ENCODE results near the gene PRIM2. TPM values are rescaled to one million over a fixed set of nuclear protein-coding genes. Genes with fewer than 3 reads are reported as not detected.
"Not testable (repeated sequence)": the region's sequence is repeated elsewhere in the genome, so short reads cannot be mapped to it uniquely, and the experiment has no call there.

PRIM2 gene
- polyA plus RNA-seq, 1 donor from 2014 or later, result 10.0 TPM

- Histone ChIP-seq H3K4me2 (ENCODE audit: low read length) (no peak overlapping the region), H2AFZ (ENCODE audit: low read depth, low read length) (no peak overlapping the region), H3K9me2 (ENCODE audit: insufficient read depth, low read length) (no peaks in the 10 kb centered on the region), H3K9ac (ENCODE audit: low read length) (no peak overlapping the region), H3K27me3 (ENCODE audit: insufficient read depth, low read depth, low read length) (no peaks in the 10 kb centered on the region), H3K79me2 (replicated peaks; ENCODE audit: insufficient read depth, low read length) (no peaks in the 10 kb centered on the region), H3K36me3 (ENCODE audit: insufficient read depth, low read length) (no peaks in the 10 kb centered on the region), H3F3A (ENCODE audit: insufficient read depth, low read length, poor library complexity, severe bottlenecking) (no peaks in the 10 kb centered on the region), H4K20me1 (ENCODE audit: insufficient read depth) (no peaks in the 10 kb centered on the region), H3K27ac (ENCODE audit: low read length) (no peak overlapping the region), H3K9me3 (ENCODE audit: low read length) (no peaks in the 10 kb centered on the region), H3K4me3 (ENCODE audit: low read length) (no peak overlapping the region)
- TF ChIP-seq EZH2 (IDR thresholded peaks at IDR 0.05; ENCODE audit: borderline replicate concordance, insufficient read depth, low read length, poor library complexity, severe bottlenecking), result no peak
- no peak for TF ChIP-seq POLR2AphosphoS5 (IDR thresholded peaks at IDR 0.05)
- no peak for TF ChIP-seq CTCF (IDR thresholded peaks at IDR 0.05; ENCODE audit: poor library complexity, severe bottlenecking)
- no peak for TF ChIP-seq RAD21 (conservative IDR thresholded peaks at IDR 0.05)
- no peak for TF ChIP-seq MXI1 (conservative IDR thresholded peaks at IDR 0.05; ENCODE audit: poor library complexity, severe bottlenecking)
- TF ChIP-seq SMC3 (conservative IDR thresholded peaks at IDR 0.05; ENCODE audit: poor library complexity), result no peak
- no peak for TF ChIP-seq REST (IDR thresholded peaks at IDR 0.05; ENCODE audit: borderline replicate concordance)
- TF ChIP-seq TAF1 (IDR thresholded peaks at IDR 0.05; ENCODE audit: low read depth), result no peak
- no peak for TF ChIP-seq EP300 (conservative IDR thresholded peaks at IDR 0.05; ENCODE audit: poor library complexity, severe bottlenecking)
Measured at GRCh38 chr6:57283911-57284455, 33.4 kb upstream of the PRIM2 start.

- H2AFZ ChIP-seq (ENCODE audit: low read depth, low read length); H4K20me1 ChIP-seq (ENCODE audit: insufficient read depth): not testable (repeated sequence)
Measured at GRCh38 chr6:57288136-57288535, 29.3 kb upstream of the PRIM2 start.

GRCh38 chr6:57293472-57293871 is 24.0 kb upstream of the PRIM2 start:
- not testable (repeated sequence) for H3K4me2 ChIP-seq (ENCODE audit: low read length); H3F3A ChIP-seq (ENCODE audit: insufficient read depth, low read length, poor library complexity, severe bottlenecking); H3K9me3 ChIP-seq (ENCODE audit: low read length); H3K27me3 ChIP-seq (ENCODE audit: insufficient read depth, low read depth, low read length); H4K20me1 ChIP-seq (ENCODE audit: insufficient read depth); H3K27ac ChIP-seq (ENCODE audit: low read length); H2AFZ ChIP-seq (ENCODE audit: low read depth, low read length); H3K36me3 ChIP-seq (ENCODE audit: insufficient read depth, low read length); H3K9me2 ChIP-seq (ENCODE audit: insufficient read depth, low read length); H3K4me3 ChIP-seq (ENCODE audit: low read length); H3K79me2 ChIP-seq (replicated peaks; ENCODE audit: insufficient read depth, low read length); H3K9ac ChIP-seq (ENCODE audit: low read length)

More at GRCh38 chr6:57288136-57288535, 29.3 kb upstream of the PRIM2 start:
- H3K9ac ChIP-seq (ENCODE audit: low read length); H3K9me2 ChIP-seq (ENCODE audit: insufficient read depth, low read length); H3K4me2 ChIP-seq (ENCODE audit: low read length); H3K27ac ChIP-seq (ENCODE audit: low read length); H3K79me2 ChIP-seq (replicated peaks; ENCODE audit: insufficient read depth, low read length); H3K36me3 ChIP-seq (ENCODE audit: insufficient read depth, low read length); H3K27me3 ChIP-seq (ENCODE audit: insufficient read depth, low read depth, low read length); H3K9me3 ChIP-seq (ENCODE audit: low read length); H3K4me3 ChIP-seq (ENCODE audit: low read length); H3F3A ChIP-seq (ENCODE audit: insufficient read depth, low read length, poor library complexity, severe bottlenecking): not testable (repeated sequence)

All from neural cell (in vitro differentiated cells).